Measurements from ENCODE around the gene CFAP97D2.
A peak's percentile ranks its signal among the peaks of the same experiment; 100 is the strongest.
"Not testable (repeated sequence)": the region's sequence is repeated elsewhere in the genome, so short reads cannot be mapped to it uniquely, and the experiment has no call there.

CFAP97D2 gene

GRCh38 chr13:114149774-114150740, 29.0 kb upstream of the CFAP97D2 start:
- Mint-ChIP-seq H3K9me3 (peaks cover 0 to 7% of the 10 kb centered on the region in 2 donors), H3K4me3 (peak overlapping the region; percentile 54 to 77), H3K4me1 (peaks cover 94% of the 10 kb centered on the region), H3K27me3 (no peaks in the 10 kb centered on the region), H3K27ac (peak overlapping the region in 1 of 2 donors; percentile 45)
- DNase-seq: no peak
- no peak for ATAC-seq

- H3K4me3 Mint-ChIP-seq: peak overlapping the region; percentile 53 to 68
- peak overlapping the region; percentile 49 to 62 for H3K27ac Mint-ChIP-seq
- ATAC-seq (no peak), DNase-seq (no peak)
- peaks cover 85% of the 10 kb centered on the region for H3K4me1 Mint-ChIP-seq
- H3K27me3 Mint-ChIP-seq: no peaks in the 10 kb centered on the region
- peaks cover 0 to 7% of the 10 kb centered on the region in 2 donors for H3K9me3 Mint-ChIP-seq
Observed at GRCh38 chr13:114151031-114151430, 28.0 kb upstream of the CFAP97D2 start.

GRCh38 chr13:114151565-114152284, 27.3 kb upstream of the CFAP97D2 start:
- peak in 1 of 2 donors; percentile 67 for DNase-seq
- H3K4me3 Mint-ChIP-seq: peak overlapping the region; percentile 53 to 68
- H3K4me1 Mint-ChIP-seq: peaks cover 84% of the 10 kb centered on the region
- peak overlapping the region in 1 of 2 donors; percentile 49 for H3K27ac Mint-ChIP-seq
- H3K9me3 Mint-ChIP-seq: peaks cover 0 to 7% of the 10 kb centered on the region in 2 donors
- H3K27me3 Mint-ChIP-seq: no peaks in the 10 kb centered on the region
- ATAC-seq: peak; percentile 44

DNA sequence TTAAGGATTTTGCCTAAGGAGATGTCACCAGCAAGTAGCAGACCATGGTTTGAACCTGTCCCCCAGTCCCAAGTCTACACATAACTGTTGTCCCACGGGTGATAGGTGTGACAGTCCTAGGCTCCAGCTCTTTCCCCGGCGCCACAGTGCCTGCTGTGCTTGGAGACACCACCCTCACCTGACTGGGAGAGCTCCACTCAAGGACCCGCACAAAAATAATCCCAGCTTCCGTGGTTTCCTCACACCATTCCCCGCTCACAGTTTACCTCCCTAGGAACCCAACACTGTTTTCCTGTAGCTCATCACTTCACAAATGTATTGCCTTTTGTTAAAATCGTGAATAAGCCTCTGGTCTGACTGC, 26.8 kb upstream of the CFAP97D2 start:
- DNase-seq (no peak), ATAC-seq (no peak)
- Mint-ChIP-seq H3K27me3 (no peaks in the 10 kb centered on the region), H3K27ac (peak overlapping the region in 1 of 2 donors; percentile 15), H3K4me1 (peaks cover 85% of the 10 kb centered on the region), H3K9me3 (peaks cover 0 to 7% of the 10 kb centered on the region in 2 donors), H3K4me3 (no peak overlapping the region)

DNA sequence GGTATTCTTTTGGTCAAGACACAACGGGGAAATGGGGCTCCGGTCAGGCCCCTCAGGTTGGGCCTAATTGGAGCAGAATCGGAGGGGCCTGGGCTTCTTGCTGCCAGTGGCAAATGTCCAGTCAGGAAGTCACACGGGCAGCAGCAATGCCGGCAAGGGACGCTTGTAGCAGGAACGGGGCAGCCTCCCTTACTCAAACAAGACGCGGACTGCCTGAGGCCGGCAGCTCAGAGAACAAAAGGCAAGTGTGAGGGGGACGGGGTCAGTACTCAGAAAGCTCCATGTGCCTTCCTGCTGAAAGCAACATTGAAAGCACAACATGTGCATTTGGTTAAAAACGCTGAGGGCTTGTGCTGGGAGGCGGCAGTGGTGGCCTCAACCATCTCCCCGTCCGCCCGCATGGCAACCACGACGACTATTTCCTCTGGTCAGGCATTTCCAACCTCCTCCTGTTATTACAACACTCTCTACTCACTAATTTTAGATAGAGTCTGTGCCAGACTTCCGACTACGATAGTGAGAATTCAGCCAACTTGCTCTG, 26.2 kb upstream of the CFAP97D2 start:
- Mint-ChIP-seq H3K9me3 (peaks cover 0 to 7% of the 10 kb centered on the region in 2 donors), H3K4me1 (peaks cover 83% of the 10 kb centered on the region), H3K27me3 (no peaks in the 10 kb centered on the region), H3K27ac (no peak overlapping the region), H3K4me3 (no peak overlapping the region)
- ATAC-seq (no peak), DNase-seq (no peak)

GRCh38 chr13:114153485-114154080, 25.5 kb upstream of the CFAP97D2 start:
- Mint-ChIP-seq H3K27ac (peak overlapping the region; percentile 7 to 71), H3K4me1 (peaks cover 82% of the 10 kb centered on the region), H3K9me3 (peaks cover 0 to 7% of the 10 kb centered on the region in 2 donors), H3K27me3 (no peaks in the 10 kb centered on the region), H3K4me3 (peak overlapping the region; percentile 49 to 75)
- DNase-seq: no peak
- no peak for ATAC-seq

DNA sequence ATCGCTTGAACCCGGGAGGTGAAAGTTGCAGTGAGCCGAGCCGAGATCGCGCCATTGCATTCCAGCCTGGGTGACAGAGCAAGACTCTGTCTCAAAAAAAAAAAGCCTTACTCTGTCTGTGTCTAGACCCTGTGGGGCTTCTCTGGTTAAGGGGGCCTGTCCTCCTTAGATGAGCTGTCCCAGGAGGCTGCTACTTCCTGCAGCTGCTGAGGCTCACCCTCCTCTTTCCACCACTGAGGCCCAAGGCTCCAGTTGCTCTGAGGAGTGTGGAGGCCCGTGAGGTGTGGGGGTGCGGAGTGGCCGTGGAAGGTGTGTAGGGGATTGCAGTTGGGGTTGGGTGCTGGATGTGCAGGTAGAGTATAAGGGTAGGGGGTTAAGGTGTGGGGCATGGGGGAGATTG, 24.6 kb upstream of the CFAP97D2 start:
- H3K9me3 Mint-ChIP-seq: peaks cover 0 to 7% of the 10 kb centered on the region in 2 donors
- DNase-seq (no peak), ATAC-seq (peak; percentile 56)
- peaks cover 77% of the 10 kb centered on the region for H3K4me1 Mint-ChIP-seq
- H3K4me3 Mint-ChIP-seq: peak overlapping the region; percentile 49 to 75
- no peaks in the 10 kb centered on the region for H3K27me3 Mint-ChIP-seq
- peak overlapping the region; percentile 71 to 85 for H3K27ac Mint-ChIP-seq

DNA sequence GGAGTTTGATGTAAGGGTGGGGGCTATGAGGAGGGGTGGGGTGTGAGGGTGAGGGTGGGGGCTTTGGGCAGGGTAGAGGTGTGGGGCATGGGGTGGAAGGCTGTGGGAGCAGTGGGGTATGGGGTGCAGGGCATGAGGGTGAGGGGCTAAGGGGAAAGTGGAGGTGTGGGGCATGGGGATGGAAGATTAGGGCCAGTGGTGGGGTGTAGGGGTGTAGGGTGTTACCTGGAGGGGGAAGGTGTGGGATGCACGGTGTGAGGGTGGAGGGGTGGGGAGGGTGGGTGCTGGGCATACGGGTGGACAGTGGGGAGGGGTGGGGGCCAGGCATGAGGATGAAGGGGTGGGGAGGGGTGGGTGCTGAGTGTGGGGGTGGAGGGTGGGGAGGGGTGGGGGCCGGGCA, 23.7 kb upstream of the CFAP97D2 start:
- Mint-ChIP-seq H3K27ac (no peak overlapping the region), H3K27me3 (no peaks in the 10 kb centered on the region), H3K4me1 (peaks cover 77% of the 10 kb centered on the region), H3K4me3 (no peak overlapping the region), H3K9me3 (peaks cover 0 to 7% of the 10 kb centered on the region in 2 donors)
- DNase-seq: no peak
- peak; percentile 58 for ATAC-seq

DNA sequence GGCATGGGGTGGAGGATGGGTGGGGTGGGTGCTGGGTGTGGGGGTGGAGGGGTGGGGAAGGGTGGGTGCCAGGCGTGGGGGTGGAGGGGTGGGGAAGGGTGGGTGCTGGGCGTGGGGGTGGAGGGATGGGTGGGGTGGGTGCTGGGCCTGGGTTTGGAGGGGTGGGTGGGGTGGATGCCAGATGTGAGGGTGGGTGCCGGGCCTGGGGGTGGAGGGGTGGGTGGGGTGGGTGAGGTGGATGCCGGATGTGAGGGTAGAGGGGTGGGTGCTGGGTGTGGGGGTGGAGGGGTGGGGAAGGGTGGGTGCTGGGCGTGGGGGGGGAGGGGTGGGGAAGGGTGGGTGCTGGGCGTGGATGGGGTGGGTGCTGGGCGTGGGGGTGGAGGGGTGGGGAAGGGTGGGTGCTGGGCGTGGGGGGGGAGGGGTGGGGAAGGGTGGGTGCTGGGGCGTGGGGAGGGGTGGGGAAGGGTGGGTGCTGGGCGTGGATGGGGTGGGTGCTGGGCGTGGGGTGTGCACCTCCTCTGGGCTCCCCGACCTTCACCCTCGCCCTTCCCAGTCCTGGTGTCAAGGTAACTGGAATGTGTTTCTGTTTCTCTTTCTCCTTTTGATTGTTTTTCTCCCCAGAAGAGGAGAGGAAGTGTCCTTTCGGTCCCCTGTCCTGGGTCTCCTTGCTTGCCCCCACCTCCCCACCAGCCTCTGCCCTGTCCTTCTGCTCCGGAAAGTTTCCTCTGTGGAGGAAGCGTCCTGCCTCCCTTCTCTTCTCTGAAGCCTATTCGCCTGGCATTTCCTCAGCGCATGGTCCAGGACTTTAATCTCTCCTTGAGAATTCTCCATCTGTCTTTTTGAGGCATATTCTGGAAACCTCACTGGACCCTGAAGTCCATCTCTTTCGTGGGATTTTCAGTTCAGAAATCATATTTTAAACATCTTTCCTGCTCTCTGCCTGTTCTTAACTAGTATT, 22.9 kb upstream of the CFAP97D2 start:
- ATAC-seq: no peak
- no peaks in the 10 kb centered on the region for H3K27me3 Mint-ChIP-seq
- no peak for DNase-seq

DNA sequence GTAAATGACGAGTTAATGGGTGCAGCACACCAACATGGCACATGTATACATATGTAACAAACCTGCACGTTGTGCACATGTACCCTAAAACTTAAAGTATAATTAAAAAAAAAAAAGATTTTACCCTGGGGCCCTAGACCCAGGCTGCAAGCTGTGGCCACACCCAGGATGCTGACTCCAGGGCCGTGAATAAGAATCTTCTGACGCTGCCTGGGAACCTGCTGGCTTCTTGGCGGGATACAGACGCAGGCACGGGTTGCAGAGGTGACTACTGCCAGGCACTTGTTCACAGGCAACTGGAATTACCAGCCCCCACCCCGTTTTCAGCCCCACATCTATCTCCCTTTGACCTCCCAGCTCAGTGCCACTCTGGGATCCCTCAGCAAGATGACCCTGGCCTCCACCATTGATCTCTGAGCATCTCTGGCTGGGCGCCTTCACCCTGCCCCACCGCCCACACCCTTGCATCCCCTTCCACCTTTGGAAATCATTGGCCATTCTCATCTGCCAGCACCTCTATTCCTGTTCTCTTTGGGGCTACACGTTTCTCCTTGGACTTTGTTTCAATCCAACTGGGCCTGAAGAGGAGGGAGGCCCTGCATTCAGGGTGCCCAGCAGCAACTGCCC, 21.1 kb upstream of the CFAP97D2 start:
- ATAC-seq: no peak
- H3K4me3 Mint-ChIP-seq: no peak overlapping the region
- peaks cover 74% of the 10 kb centered on the region for H3K4me1 Mint-ChIP-seq
- H3K27me3 Mint-ChIP-seq: no peaks in the 10 kb centered on the region
- peaks cover 6 to 7% of the 10 kb centered on the region in 2 donors for H3K9me3 Mint-ChIP-seq
- no peak overlapping the region for H3K27ac Mint-ChIP-seq
- DNase-seq: no peak

More for the DNA sequence above, 22.9 kb upstream of the CFAP97D2 start:
- peak overlapping the region; percentile 64 to 76 for H3K4me3 Mint-ChIP-seq
- H3K4me1 Mint-ChIP-seq: peaks cover 76% of the 10 kb centered on the region
- peaks cover 1 to 7% of the 10 kb centered on the region in 2 donors for H3K9me3 Mint-ChIP-seq
- peak overlapping the region; percentile 88 to 95 for H3K27ac Mint-ChIP-seq

DNA sequence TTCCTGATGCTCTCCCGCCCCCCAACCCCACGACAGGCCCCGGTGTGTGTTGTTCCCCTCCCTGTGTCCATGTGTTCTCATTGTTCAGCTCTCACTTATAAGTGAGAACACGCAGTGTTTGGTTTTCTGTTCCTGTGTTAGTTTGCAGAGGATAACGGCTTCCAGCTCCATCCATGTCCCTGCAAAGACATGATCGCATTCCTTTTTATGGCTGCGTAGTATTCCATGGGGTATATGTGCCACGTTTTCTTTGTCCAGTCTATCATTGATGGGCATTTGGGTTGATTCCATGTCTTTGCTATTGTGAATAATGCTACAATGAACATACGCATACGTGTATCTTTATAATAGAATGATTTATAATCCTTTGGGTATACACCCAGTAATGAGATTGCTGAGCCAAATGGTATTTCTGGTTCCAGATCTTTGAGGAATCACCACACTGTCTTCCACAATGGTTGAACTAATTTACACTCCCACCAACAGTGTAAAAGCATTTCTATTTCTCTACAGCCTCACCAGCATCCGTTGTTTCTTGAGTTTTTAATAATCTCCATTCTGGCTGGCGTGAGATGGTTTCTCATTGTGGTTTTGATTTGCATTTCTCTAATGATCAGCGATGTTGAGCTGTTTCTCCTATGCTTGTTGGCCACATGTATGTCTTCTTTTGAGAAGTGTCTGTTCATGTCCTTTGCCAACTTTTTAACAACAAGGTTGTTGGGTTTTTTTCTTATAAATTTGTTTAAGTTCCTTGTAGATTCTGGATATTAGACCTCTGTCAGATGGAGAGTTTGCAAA, 20.0 kb upstream of the CFAP97D2 start:
- not testable (repeated sequence) for ATAC-seq, DNase-seq, H3K4me3 Mint-ChIP-seq, H3K27ac Mint-ChIP-seq, H3K9me3 Mint-ChIP-seq, H3K27me3 Mint-ChIP-seq
- peaks cover 69% of the 10 kb centered on the region for H3K4me1 Mint-ChIP-seq

GRCh38 chr13:114161028-114161556, 18.0 kb upstream of the CFAP97D2 start:
- Mint-ChIP-seq H3K27me3 (no peaks in the 10 kb centered on the region), H3K4me1 (peaks cover 72% of the 10 kb centered on the region), H3K9me3 (peaks cover 0 to 14% of the 10 kb centered on the region in 2 donors), H3K4me3 (peak overlapping the region in 1 of 2 donors; percentile 76), H3K27ac (peak overlapping the region in 1 of 2 donors; percentile 50)
- ATAC-seq (no peak), DNase-seq (no peak)

Measured in stimulated activated naive CD8-positive, alpha-beta T cell treated with anti-CD3 and anti-CD28 coated beads, Interleukin-15, amount 100 ng/mL, for 72 hours (primary cell).